Kasumi-1 (cell line): ENCODE measurements around the gene HOXB13.
"Not testable (repeated sequence)": the region's sequence is repeated elsewhere in the genome, so short reads cannot be mapped to it uniquely, and the experiment has no call there.

Source experiments
- DNase-seq, 2 experiments: peaks; one replicate each; lab custom pipeline; 2025; lab: John Stamatoyannopoulos, UW

HOXB13 gene

DNA sequence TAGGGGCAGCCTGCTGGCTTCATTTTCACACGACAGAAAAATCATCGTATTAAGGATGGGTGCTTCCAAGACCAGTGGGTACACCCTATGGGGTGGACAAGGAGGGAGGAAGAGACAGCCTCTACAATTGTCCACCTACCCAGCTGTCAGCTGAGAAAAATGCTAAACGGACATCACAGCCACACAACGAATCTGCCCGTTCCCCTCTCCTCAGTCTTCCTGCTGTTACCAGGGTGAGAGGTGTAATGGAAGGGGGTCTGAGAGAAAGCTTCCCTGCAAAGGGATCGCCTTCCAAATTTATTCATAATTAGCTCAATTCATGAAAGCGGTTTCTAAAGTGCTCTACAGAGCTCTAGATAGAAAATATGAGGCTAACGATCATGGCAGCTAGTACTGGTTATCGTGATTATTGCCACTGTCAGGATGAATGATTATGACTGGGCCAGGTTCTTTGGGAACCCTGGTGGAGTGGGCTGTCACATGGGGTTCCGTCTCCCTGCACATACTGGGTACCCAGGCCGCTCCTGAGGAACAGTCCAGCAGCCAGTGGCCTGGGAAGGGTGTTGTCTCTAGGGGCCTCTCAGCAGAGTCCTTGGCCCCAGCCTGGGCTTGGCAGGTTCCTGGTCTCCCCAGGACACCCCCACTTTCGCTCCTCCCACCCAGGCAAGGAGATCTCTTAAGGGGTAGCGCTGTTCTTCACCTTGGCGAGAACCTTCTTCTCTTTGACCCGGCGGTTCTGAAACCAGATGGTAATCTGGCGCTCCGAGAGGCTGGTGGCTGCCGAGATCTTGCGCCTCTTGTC is 2.2 kb downstream of the HOXB13 start:
- no peak for DNase-seq

DNA sequence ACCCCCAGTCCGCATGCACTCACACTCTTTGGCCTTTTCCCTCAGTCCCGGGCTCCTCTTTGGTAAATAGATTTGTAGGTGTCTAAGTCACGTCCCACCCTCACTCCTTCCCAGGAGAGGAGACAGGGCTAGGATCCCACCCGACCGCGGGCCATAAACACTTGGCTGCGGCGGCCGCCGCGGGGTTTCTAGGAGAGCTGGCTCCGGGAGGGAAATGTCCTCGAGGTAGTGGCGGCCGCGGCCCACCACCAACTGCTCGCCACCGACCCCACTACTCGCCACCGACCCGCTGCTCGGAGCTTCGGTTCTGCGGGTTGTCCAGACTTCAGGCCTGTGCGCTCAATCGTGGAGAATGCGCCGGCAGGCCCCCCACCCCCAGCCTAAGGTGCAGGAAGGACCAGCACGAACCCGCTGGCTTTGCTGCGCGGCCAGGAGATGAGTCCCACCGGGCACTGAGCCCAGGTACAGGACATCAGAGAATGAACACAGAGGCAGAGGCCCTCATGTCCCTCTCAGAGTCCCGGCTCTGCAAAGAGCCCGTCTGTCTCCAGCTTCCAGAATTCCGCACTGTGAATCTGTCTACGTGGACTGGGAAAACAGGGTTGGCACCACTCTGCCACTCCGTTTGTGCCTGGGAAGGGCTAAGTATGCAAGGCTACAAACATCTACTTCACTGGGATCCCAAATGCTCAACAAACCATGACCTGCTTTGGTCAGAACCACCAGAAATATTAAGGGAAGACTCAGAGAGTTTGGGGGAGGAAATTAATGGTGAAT is 3.1 kb downstream of the HOXB13 start:
- no peak for DNase-seq

DNA sequence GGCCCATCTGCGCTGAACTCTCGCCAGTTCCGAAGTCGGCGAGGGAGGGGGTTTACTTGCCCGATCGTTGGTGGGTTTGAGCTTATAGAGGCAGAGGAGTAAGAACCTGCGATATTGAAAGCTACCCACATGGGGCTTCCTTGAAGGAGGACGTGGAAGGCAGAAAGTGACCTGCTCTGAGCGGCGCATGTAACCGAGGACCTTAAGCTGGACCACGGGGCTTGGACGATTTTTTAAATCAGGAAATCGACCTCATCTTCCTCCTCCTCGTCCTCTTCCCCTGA is 3.6 kb downstream of the HOXB13 start:
- DNase-seq, result no peak

DNA sequence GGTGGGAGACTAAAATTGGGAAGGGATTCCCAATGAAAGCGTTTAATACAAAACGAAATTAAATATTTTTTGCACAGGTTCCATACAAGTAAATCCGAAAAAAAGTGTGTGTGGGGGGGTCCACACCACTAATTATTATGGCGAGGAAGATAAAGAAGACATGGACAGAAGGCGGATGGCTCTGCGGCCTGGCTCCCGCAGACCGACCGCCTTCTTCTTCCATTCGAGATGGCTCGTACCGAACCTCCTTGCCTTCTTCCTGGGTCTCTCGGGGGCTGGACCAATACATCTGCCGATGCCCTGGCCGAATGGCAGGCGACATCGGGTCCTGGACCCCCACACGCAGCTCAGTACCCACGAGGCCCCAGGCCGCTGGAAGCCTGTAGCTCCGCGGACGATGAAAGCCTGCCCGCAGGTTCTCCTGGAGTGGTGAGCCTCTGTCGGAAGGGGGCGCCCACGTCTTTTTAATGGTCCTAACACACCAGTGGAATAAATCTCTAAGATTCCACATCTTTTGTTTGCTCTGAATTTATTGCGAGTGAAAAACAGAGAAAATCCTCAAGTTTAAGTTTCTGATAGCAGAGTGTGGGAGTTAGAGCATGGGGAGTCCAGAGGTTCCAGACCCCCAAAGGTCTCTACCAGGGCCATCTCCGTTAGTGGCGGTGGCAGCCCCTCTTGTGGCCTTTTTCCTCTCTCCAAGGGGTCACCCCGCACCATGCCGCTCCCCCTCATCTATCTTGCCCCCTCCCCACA is 4.1 kb downstream of the HOXB13 start:
- peak; percentile 64 to 85 for DNase-seq

DNA sequence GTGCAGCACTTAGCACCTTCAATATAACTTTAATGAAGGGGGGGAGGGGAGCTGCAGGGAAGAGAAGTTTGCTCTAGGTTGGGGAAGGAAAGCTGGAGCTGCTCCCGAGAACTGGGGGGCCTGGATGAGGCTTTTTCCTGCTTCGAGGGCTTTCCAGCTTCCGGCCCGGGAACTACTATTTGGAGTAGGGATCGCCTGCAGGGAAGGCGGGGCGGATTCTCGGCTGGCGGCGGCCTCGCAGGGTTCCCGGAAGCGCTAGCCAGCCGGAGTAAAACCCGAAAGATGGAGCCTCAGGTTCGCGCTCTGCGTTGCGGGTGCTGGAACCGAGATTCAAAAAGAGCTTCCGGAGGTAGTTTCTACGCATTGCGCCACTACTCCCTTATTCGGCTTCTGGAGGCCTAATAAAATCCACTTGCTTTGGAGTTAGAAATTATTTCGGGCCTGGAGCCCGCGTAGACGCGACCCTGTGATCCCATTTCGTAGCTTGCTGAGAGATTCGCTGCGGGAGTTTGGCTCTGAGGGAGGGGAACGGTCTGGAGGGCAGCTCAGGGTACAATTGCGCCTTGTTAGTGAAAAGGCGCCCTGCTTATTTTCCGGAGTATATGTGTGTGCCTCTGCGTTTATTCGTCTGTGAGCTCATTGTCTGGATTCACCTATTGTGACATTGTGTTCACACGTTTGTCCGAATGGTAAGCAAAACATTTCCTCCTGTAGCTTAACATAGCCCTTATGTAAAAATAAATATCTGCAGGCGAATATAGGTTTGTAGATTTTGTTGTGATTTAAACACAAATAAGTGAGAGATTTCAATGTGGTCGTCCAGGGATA is 4.9 kb downstream of the HOXB13 start:
- DNase-seq, result no peak

DNA sequence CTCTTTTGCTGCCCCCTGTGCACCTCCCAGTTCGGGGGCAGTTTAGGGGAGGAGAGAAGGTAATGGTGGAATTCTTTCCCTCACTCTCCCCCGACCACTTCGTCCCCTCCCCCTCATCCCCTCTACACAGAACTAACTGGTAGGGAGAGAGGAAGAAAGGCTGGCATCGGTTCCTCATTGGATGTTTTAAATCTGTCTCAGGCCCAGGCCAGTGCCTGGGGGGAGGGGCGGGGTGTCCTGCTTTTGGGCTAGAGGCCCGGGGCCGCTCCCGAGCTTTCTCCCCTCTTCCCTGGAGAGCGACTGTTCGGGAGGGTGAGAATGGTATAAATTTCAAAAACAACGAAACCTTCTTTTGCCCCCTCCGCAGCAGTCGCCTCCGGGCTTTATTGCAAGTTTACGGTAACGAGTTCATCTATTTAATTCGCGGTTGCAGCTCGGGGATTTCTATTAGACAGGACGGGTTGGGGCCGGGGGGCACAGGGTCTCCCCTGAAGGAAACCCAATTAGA is 5.6 kb downstream of the HOXB13 start, which contains the start of gene PRAC2:
PRAC2 (plus strand) TSS at position 271 of the 508 bp plus-strand sequence. CDS start 1,226 bp downstream, outside the sequence.
- no peak for DNase-seq

DNA sequence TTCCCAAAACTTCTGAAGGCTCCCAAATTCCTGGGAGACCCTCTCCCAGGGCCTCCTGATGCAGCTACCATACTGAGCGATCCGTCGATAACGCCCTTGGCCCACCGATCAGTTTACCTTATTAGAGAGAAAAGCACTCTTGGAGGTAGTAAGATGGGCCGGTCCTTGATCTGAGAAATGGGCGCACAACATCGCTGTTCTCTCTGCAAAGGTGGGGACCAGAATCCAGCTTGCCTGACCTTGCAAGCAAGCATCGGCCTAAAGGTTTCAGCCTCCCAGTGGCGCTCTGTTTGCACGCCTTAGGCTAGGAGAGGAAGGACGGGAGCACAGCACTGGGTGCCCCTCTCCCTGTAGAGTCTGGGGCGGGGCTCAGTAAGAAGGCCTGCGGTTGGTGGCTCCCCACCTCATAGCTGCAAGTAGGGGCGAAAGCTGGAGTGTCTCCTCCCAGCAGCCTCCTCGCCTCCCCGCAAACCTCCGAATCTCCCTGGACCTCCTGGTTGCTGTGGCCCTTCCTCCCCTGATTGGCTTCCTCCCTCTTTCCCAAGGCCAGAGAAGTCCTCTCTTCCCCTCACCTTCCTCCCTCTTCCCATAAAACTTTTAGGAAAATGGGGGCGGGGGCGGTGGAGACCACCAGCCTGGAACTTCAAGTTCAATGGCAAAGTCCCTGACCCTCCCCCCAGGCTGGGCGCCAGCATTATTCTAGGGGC is 6.2 kb downstream of the HOXB13 start, which contains the start of gene PRAC1:
PRAC1 (minus strand) TSS at position 318 of the 707 bp plus-strand sequence; CDS start at position 192, 126 bp downstream.
- no peak for DNase-seq

DNA sequence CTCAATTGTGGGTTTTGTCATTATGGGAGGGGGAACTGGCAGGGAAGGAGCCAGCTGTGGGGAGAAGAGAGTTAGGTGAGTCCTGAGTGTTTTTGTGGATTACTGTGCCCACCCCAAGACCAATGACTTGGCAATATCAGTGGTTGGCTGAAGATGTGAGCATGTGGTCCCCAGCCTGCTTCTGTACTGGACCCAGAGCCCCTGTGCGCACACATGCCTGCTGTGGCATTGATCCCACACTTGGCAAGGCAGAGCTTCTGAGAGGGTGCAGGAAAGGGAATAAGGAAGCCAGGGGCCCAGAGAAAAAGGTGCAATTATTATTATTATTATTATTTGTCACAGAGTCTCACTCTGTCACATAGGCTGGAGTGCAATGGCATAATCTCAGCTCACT is 7.5 kb downstream of the HOXB13 start:
- no peak for DNase-seq

DNA sequence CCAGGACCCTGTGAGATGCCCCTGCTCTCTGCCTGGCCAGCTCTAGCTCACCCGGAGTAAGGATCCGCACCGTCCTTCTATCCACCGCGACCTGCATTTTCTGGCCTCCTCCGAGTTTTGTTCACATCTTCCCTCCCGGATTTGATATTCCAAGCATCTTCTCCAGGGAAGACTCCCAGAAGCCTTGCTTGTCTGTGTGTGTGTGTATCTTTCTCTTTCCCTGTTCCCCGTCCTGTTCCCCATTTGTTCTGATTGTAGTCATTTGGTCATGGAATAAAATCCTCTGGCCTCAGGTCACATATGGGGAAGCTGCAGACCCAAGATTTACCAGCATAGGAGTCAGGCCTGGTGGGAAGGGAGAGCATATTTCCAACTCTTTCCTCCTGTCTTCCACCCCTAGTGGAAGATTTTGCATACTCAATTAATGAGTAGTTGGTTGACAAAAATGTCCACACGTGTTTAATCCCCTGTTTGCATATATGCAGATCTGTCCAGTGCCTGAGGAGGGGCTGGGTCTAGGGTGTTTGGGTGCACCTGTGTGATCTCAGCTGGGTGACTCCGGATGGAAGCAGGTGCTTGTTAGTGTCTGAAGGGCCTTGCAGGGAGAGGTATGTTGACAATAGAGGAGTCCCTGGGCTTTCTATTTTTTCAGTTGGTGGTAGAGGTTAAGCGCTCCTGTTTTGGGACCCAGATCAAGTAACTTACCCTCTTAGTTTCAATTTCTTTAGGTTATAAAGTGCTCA is 8.1 kb downstream of the HOXB13 start:
- DNase-seq, result no peak

DNA sequence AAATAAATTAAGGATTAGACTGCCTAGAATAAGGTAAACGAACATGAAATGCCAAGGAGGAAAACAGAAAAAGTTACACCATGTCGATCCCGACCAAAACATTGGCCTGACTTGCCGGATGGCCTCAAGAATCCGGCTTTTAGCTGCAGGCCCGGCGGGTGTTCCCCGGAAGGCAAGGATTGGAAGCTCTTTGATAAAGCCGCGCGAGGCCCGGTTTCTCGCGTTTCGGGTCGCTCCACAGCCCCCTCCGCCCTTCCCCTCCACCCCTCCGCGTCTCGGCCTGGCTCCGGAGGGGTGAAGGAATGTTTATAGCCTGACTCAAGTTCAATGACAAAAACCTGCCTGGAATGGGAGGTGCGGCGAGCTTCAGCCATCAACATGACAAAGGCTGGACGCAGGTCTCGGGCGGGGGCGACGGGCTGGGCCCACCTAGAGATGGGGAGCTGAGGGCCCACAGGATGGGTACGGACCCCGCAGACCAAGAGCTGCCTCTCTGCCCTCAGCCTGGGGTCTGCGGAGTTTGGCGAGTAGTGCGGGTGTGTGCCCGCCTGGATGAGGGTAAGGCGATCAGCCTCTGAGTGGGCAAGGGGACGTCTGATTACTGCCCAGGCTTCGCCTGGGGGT is 8.8 kb downstream of the HOXB13 start:
- DNase-seq, result no peak

DNA sequence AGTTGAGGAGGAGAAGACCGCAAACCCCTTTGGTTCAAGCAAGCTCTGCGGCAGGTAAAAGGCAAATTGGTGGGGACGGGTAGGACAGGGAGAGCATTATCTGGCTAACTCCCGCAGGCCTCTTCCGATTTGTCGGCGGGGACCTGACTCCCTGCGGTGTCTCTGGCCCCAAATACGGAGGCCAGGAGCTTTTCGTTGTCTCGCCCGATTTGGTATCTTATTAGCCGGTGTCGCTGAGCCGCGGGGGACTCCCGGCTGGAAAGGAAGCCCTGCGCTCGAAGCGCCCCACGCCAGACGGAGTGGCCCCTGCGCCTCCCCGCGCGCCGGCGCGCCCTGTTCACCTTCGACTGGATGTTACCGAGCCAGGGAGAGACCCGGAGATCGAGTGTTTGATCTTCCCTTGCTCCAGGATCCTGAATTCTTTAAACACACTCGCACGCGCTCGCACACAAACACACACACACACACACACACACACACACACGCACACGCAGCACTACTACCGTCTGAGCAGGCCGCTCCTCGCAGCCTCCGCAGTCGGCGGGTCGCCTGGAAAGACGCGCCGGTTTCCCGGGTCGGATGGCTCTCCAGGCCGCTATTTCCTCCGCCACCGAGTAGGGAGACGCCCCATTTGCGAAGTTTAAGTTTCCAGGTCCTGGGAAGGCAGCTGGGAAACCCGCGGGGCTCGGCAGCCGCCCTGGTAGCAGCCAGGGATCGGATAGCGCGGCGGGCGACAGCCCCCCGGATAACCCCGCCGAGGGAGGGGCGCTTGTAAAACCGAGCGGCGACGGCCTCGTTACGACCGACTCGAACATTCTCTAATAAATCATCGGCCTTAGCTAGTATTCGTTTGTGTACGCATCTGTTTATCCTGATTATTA is 9.5 kb downstream of the HOXB13 start:
- DNase-seq, result no peak

DNA sequence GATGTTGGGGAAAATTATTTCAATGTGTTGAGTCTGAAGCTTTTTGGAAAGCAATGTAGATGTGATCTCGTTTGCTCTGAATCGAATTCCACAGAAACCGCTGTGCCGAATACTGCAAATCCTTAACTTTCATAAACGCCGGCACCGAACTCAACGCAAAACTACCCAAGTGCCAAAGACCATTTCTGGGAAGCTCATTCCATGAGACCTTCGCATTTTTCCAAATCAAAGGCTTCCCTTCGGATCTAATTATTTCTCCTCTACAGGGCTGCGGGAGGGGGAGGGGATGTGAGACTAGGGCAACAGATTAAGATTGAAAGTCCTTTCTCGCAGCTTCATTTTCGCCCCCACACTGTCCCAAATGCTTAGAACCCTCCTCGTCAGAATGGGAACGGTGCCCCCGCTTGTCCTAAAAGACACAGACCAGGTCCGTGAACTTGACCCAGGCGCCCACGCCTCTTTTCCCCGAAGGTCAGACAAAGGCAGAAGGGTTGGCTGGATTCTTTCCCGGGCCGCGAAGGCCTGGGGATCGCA is 10.3 kb downstream of the HOXB13 start:
- DNase-seq, result no peak

DNA sequence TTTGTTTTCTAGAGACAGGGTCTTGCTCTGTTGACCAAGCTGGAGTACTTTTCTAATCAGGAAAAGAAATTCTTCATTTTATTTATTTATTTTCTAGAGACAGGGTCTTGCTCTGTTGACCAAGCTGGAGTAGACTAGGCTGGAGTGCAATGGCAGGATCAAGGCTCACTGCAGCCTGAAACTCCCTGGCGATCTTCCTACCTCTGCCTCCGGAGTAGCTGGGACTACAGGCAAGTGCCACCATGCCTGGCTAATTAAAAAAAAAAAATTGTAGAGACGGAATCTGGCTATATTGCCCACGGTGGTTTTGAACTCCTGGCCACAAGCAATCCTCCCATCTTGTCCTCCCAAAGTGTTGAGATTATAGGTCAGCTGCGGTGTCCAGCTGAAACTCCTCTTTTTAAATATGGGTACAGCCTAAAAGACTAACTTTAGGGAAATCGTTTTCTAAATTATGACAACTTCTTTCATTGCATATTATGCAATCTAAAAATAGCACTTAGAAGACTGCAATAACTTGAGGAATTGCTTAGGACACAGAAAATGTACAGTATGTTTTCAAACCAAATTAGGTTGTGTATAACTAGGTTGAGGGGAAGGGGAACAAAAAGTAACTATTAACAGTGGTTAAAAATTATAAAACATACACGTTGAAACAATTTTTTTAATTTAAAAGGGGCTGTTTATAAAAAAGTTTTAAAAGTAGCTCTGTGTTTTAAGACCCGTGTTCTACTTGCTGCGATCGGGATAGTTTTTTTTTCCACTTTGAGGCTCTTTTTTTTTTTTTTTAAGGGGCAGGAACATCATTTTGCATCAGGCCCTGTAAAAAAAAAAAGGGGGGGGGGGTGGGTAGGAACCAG is 11.0 kb downstream of the HOXB13 start:
- DNase-seq, result no peak

DNA sequence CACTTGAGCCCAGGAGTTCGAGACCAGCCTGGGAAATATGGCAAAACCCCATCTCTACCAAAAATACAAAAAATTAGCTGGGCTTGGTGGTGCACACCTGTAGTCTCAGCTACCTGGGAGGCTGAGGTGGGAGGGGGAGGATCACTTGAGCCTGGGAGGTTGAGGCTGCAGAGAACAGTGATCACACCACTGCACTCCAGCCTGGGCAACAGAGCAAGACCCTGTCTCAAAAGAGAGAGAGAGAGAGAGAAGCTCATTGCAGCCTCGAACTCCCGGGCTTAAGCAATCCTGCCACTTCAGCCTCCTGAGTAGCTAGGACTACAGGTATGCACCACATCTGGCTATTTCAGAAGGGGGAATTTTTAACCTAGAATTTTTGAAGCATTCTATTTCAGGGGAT is 12.0 kb downstream of the HOXB13 start:
- not testable (repeated sequence) for DNase-seq

DNA sequence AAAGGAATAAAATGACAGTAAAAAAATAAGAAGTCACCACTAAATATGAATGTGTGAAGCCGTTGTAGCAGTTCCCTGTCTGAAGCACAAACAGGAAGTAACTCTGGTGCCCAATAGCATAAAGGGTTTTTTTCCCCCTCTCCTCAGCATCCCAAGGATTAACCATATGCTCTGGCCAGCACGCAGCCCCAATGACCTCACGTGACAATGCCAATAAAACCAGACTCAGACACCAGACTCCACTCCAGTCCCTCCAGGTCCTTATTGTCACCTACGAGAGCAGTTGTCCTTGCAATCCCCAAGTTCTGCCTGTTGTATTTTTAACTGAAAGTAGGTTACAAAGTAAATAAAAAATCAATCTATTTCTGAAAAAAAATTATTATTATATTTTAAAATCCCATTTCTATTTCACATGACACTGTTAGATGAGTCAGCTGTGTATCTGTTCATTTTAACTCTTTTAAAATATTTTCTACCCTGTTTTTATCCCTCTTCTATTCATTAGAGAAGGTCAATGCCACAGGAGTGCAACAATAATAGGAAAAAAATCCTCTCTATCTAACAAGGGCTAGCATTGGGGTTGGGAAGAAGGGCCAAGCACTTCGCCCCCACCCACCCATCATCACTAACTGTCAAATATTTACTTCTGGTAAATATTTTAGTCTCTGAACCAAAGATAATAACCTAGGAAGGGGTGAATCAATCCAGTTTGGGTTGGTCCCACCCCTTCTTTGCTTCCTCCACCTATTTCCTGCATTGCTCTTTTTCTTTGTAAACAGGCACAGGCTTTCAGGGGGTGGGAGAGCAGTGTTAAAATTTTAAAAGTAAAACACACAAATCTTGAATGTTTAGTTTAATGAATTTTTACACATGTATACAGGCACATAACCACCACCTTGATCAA is 12.8 kb downstream of the HOXB13 start:
- peak in 1 of 2 experiments; percentile 37 for DNase-seq

DNA sequence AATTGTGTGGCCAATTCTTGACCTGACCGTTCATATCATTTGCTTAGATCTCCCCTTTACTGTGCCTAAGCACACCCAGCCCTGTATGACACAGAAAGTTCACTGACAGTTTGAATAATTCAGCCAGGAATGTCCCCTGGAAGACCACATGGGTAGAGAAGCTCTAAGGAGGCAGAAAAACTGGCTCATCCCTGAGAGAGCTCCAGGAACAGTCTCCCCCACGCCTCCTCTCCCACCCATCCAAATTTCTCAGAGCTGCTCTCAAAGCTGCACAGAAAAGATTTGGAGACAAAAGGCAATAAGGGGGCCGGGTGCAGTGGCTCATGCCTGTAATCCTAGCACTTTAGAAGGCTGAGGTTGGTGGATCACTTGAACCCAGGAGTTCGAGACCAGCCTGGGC is 17.4 kb downstream of the HOXB13 start:
- DNase-seq, result no peak
